T-helper 17 cell (primary cell): Measurements from ENCODE around the gene PCBP3. TPM values are rescaled to one million over a fixed set of nuclear protein-coding genes. Genes with fewer than 3 reads are reported as not detected.
A peak's percentile ranks its signal among the peaks of the same experiment; 100 is the strongest.

ENCODE experiments used
- ATAC-seq: fragments of 150-1000 bp; cut with Tn5 transposase; 2 replicates; pipeline ENCODE4 v1.10.0; 2021; ENCODE audit warnings: mild to moderate bottlenecking, moderate library complexity
- DNase-seq, 3 donors: peaks; one replicate each; pipeline versions ENCODE4 v3.0.0 to v3.0.0-alpha.2; 2020 to 2021
- H3K9me3 ChIP-seq: one replicate; pipeline ENCODE4 v1.7.0; 2013; ENCODE audit warnings: low read length, mild to moderate bottlenecking; ENCODE audit not compliant: control insufficient read depth, poor library complexity, severe bottlenecking
- H3K27ac Mint-ChIP-seq: one replicate; pipeline ENCODE4 v1.8.0; 2022; ENCODE audit warnings: mild to moderate bottlenecking, moderate library complexity, mixed read lengths
- H3K27me3 Mint-ChIP-seq: one replicate; pipeline ENCODE4 v1.8.0; 2022; ENCODE audit warnings: mixed read lengths
- H3K36me3 Mint-ChIP-seq: one replicate; pipeline ENCODE4 v1.8.0; 2022; ENCODE audit warnings: low read depth, mixed read lengths
- H3K4me1 Mint-ChIP-seq: one replicate; pipeline ENCODE4 v1.8.0; 2022; ENCODE audit warnings: mild to moderate bottlenecking, mixed read lengths
- H3K4me3 Mint-ChIP-seq: one replicate; pipeline ENCODE4 v1.8.0; 2022; ENCODE audit warnings: mild to moderate bottlenecking, moderate library complexity, mixed read lengths
- total RNA-seq, 4 donors: library from RNA in 2 of 4; stranded (reverse) in 2 of 4; gene quantifications; one replicate each; pipeline ENCODE4 v1.2.3 and lab custom pipeline; 2022 to 2026

PCBP3 gene
- total RNA-seq, 2 donors from 2014 or later = 0.91 to 4.2 TPM

GRCh38 chr21:45922648-45923047 is 279.1 kb downstream of the PCBP3 start:
- H3K9me3 ChIP-seq = no peaks in the 10 kb centered on the region
- no peak overlapping the region for H3K4me3 Mint-ChIP-seq
- no peak for ATAC-seq
- no peak for DNase-seq
- peaks cover 12% of the 10 kb centered on the region for H3K4me1 Mint-ChIP-seq
- H3K27me3 Mint-ChIP-seq = peaks cover 5% of the 10 kb centered on the region
- no peaks in the 10 kb centered on the region for H3K36me3 Mint-ChIP-seq
- H3K27ac Mint-ChIP-seq = no peak overlapping the region

GRCh38 chr21:45923146-45923545 is 279.6 kb downstream of the PCBP3 start:
- Mint-ChIP-seq H3K4me1 (peaks cover 12% of the 10 kb centered on the region), H3K4me3 (no peak overlapping the region), H3K27ac (no peak overlapping the region), H3K27me3 (peaks cover 5% of the 10 kb centered on the region), H3K36me3 (no peaks in the 10 kb centered on the region)
- ATAC-seq (peak; percentile 89), DNase-seq (peak; percentile 24 to 68 (median 44))
- no peaks in the 10 kb centered on the region for H3K9me3 ChIP-seq

- Mint-ChIP-seq H3K36me3 (no peaks in the 10 kb centered on the region), H3K27ac (no peak overlapping the region), H3K4me3 (no peak overlapping the region), H3K27me3 (peaks cover 2% of the 10 kb centered on the region), H3K4me1 (peaks cover 12% of the 10 kb centered on the region)
- DNase-seq (no peak), ATAC-seq (no peak)
- no peaks in the 10 kb centered on the region for H3K9me3 ChIP-seq
These were observed 282.8 kb downstream of the PCBP3 start for GRCh38 chr21:45926281-45926680.

- DNase-seq (no peak), ATAC-seq (no peak)
- H3K4me1 Mint-ChIP-seq = peaks cover 12% of the 10 kb centered on the region
- no peak overlapping the region for H3K27ac Mint-ChIP-seq
- H3K27me3 Mint-ChIP-seq = peaks cover 10% of the 10 kb centered on the region
- H3K9me3 ChIP-seq = no peaks in the 10 kb centered on the region
- no peaks in the 10 kb centered on the region for H3K36me3 Mint-ChIP-seq
- no peak overlapping the region for H3K4me3 Mint-ChIP-seq
These were observed 283.5 kb downstream of the PCBP3 start for GRCh38 chr21:45927032-45927431.

- Mint-ChIP-seq H3K27ac (no peak overlapping the region), H3K36me3 (no peaks in the 10 kb centered on the region), H3K27me3 (peaks cover 19% of the 10 kb centered on the region), H3K4me3 (no peak overlapping the region), H3K4me1 (peaks cover 10% of the 10 kb centered on the region)
- ATAC-seq = no peak
- DNase-seq = no peak
- no peaks in the 10 kb centered on the region for H3K9me3 ChIP-seq
These were observed 284.6 kb downstream of the PCBP3 start for GRCh38 chr21:45927851-45928850.

- no peaks in the 10 kb centered on the region for H3K9me3 ChIP-seq
- Mint-ChIP-seq H3K4me1 (peaks cover 7% of the 10 kb centered on the region), H3K27me3 (peaks cover 20% of the 10 kb centered on the region), H3K27ac (no peak overlapping the region), H3K4me3 (no peak overlapping the region), H3K36me3 (peaks cover 2% of the 10 kb centered on the region)
- DNase-seq = no peak
- no peak for ATAC-seq
These were observed 285.9 kb downstream of the PCBP3 start for GRCh38 chr21:45929449-45929848.

GRCh38 chr21:45930231-45930760 is 286.8 kb downstream of the PCBP3 start:
- DNase-seq (no peak), ATAC-seq (no peak)
- Mint-ChIP-seq H3K36me3 (peaks cover 2% of the 10 kb centered on the region), H3K27ac (no peak overlapping the region), H3K4me3 (no peak overlapping the region), H3K4me1 (peaks cover 7% of the 10 kb centered on the region), H3K27me3 (peaks cover 20% of the 10 kb centered on the region)
- no peaks in the 10 kb centered on the region for H3K9me3 ChIP-seq

- DNase-seq (no peak), ATAC-seq (no peak)
- H3K27ac Mint-ChIP-seq = no peak overlapping the region
- no peaks in the 10 kb centered on the region for H3K9me3 ChIP-seq
- H3K27me3 Mint-ChIP-seq = peaks cover 20% of the 10 kb centered on the region
- no peak overlapping the region for H3K4me3 Mint-ChIP-seq
- peaks cover 2% of the 10 kb centered on the region for H3K36me3 Mint-ChIP-seq
- peaks cover 7% of the 10 kb centered on the region for H3K4me1 Mint-ChIP-seq
These were observed 287.3 kb downstream of the PCBP3 start for GRCh38 chr21:45930792-45931191.

- peaks cover 2% of the 10 kb centered on the region for H3K36me3 Mint-ChIP-seq
- ATAC-seq = no peak
- H3K9me3 ChIP-seq = no peaks in the 10 kb centered on the region
- peaks cover 20% of the 10 kb centered on the region for H3K27me3 Mint-ChIP-seq
- DNase-seq = no peak
- H3K4me3 Mint-ChIP-seq = no peak overlapping the region
- H3K4me1 Mint-ChIP-seq = peaks cover 6% of the 10 kb centered on the region
- no peak overlapping the region for H3K27ac Mint-ChIP-seq
These were observed 288.0 kb downstream of the PCBP3 start for GRCh38 chr21:45931397-45931969.

- H3K27ac Mint-ChIP-seq = peak overlapping the region; percentile 63
- H3K27me3 Mint-ChIP-seq = peaks cover 25% of the 10 kb centered on the region
- H3K36me3 Mint-ChIP-seq = peaks cover 2% of the 10 kb centered on the region
- DNase-seq = no peak
- H3K4me1 Mint-ChIP-seq = peaks cover 6% of the 10 kb centered on the region
- H3K9me3 ChIP-seq = no peaks in the 10 kb centered on the region
- H3K4me3 Mint-ChIP-seq = no peak overlapping the region
- ATAC-seq = no peak
These were observed 289.5 kb downstream of the PCBP3 start for GRCh38 chr21:45932922-45933502.

- H3K9me3 ChIP-seq = no peaks in the 10 kb centered on the region
- Mint-ChIP-seq H3K27ac (peak overlapping the region; percentile 14), H3K4me1 (peaks cover 7% of the 10 kb centered on the region), H3K36me3 (peaks cover 2% of the 10 kb centered on the region), H3K27me3 (peaks cover 25% of the 10 kb centered on the region), H3K4me3 (no peak overlapping the region)
- DNase-seq (no peak), ATAC-seq (no peak)
These were observed 290.6 kb downstream of the PCBP3 start for GRCh38 chr21:45934085-45934484.

GRCh38 chr21:45934554-45934953 is 291.0 kb downstream of the PCBP3 start:
- DNase-seq (no peak), ATAC-seq (no peak)
- H3K9me3 ChIP-seq = no peaks in the 10 kb centered on the region
- H3K4me1 Mint-ChIP-seq = peaks cover 7% of the 10 kb centered on the region
- peaks cover 2% of the 10 kb centered on the region for H3K36me3 Mint-ChIP-seq
- H3K27ac Mint-ChIP-seq = peak overlapping the region; percentile 14
- H3K4me3 Mint-ChIP-seq = no peak overlapping the region
- peaks cover 25% of the 10 kb centered on the region for H3K27me3 Mint-ChIP-seq

GRCh38 chr21:45935628-45936027 is 292.1 kb downstream of the PCBP3 start:
- no peak for DNase-seq
- H3K9me3 ChIP-seq = no peaks in the 10 kb centered on the region
- Mint-ChIP-seq H3K4me1 (peaks cover 7% of the 10 kb centered on the region), H3K36me3 (peaks cover 2% of the 10 kb centered on the region), H3K27me3 (peaks cover 25% of the 10 kb centered on the region), H3K27ac (no peak overlapping the region), H3K4me3 (no peak overlapping the region)
- no peak for ATAC-seq
